ENCODE data around the gene TLR9.

- TF ChIP-seq POLR2A (IDR thresholded peaks at IDR 0.05), result peak in 2 of 4 donors; percentile 17 to 35
- TF ChIP-seq CTCF (IDR thresholded peaks at IDR 0.05), result no peak
Measured at GRCh38 chr3:52243791-52244628, 18.6 kb upstream of the TLR9 start.
